HG03558 (cell line): Measurements from ENCODE around the gene RLF.

Experiments
- ATAC-seq: cut with Tn5 transposase; IDR thresholded peaks from one replicate; pipeline ENCODE4 v1.9.1; 2021; ENCODE audit warnings: moderate number of reproducible peaks; ENCODE audit not compliant: unreplicated experiment; ENCODE audit errors: extremely low read depth

Gene RLF

DNA sequence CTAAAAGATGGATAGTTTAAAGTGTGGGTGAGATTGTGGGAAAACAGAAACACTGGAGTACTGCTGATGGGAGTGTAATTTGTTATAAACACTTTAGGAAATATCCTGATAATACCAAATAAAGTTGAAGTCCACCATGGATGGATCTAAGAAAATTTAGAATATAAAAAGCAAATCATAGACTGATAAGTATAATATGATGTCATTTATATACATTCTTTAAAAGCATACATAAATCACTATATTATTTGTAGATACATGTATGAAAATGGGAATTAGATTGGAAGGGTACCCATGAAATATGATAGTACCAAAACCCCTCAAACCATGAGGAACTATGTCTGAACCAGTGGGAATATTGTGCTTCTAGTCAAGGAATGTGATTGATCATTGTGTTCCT, 104.7 kb downstream of the RLF start:
- no peak for ATAC-seq

DNA sequence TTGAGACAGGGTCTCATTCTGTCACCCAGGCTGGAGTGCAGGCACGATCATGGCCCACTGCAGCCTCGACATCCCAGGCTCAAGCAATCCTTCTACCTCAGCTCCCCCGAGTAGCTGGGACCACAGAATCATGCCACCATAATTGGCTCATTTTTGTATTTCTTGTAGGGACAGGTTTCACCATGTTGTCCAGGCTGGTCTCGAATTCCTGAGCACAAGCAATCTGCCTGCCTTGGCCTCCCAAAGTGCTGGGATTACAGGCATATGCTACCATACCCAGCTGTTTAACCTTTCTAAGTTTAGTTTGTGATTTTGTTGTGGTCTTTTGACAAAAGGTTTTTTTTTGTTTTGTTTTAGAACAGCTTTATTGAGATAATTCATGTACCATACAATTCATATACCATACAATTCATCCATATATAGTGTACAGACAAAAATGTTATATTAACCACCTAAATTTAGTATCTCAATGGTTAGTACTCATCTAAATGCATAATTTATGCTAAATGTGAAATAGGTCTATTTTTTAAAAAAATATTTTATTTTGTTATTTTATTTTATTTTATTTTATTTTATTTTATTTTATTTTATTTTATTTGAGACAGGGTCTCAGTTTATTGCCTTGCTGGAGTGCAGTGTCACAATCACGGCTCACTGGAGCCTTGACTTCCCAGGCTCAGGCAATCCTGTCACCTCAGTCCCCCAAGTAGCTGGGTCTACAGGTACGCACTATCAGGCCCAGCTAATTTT, 105.8 kb downstream of the RLF start:
- no peak for ATAC-seq

DNA sequence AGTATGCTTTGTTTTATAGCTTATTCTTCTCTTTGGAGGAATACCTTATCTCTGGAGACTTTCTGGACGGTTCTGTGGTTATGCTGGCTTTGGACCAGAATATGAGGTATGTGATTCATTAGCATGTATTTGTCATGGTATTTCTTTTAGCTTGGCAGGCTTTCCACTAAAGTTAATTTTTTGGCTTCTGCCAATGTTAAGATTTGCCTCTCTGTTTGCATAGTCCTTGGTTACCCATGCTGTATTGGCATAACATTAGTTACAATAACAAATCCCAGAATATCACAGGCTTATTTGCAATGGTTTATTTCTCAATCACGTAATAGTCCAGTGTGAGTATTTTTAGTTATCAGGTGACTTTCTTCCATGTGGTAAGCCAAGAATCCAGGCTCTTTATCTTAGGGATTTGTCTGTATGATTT, 106.6 kb downstream of the RLF start:
- no peak for ATAC-seq

DNA sequence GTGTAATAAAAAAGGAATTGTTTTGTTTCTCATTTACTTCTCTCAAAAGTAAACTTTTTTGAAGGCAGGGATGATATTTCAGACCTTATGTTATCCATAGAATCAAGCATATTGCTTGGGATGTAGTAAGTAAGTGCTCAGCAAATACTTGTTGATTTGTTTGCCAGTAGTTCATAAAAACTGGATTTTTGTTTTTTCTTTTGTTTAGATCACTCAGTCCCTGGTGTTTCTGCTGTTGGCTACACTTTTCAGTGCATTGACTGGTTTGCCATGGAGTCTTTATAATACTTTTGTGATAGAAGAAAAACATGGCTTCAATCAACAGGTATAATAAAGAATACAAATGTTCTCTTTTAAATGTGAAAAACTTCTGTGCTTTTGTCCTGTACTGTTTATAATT, 107.0 kb downstream of the RLF start:
- ATAC-seq: no peak

DNA sequence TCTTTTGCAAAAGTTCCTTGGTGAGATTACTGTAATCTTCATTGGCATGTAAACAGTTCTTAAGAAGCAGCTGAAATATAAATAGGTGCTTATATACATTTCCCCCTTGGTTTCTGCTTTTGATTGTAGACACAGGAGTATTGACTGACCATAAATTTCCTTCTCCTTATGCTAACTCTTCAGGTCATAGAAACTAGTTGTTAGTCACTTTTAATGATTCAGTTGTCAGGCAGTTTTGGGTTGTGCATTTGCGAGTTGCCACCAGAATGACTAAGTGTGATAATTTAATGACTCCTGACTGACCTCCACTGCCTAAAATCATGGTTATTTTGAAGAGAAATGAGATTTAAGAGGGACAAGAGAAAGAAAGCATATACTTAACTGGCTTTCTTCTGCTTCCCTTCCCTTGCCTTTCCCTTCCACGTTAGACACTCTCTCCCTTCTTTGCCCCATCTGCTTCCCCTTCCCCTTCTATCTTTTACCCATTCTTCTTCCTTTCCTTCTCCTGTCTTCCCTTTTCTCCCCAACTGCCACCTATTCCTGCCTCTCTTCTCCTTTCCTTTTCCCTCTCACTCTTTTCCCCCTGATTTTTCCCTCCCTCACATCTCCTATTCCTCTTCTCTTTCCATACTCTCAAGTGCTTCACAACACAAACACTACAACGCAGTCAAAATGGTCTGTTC, 109.1 kb downstream of the RLF start:
- no peak for ATAC-seq

DNA sequence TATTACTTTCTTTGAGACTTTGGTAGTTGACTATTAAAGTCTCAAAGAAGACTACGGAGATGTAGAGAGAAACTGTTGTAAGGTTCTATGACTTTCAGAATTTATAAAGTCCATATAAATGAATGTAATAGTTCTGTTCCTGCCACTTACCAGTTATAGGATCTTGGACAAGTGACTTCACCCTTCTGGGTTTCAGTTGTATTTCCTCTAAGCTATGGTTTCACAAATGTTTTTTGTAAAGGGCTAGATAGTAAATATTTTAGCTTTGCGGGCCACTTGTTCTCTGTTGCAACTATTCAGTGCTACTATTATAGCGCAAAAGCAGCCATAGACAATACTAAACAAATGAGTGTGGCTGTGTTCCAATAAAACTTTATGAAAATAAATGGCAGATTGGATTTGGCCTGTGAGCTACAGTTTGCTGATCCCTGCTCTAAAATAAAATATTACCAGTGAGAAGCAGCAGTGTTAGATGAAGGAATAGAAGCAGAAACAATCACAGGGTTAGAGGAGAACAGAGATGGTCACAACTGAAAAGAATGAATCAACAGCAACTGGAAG, 111.5 kb downstream of the RLF start:
- ATAC-seq: no peak

DNA sequence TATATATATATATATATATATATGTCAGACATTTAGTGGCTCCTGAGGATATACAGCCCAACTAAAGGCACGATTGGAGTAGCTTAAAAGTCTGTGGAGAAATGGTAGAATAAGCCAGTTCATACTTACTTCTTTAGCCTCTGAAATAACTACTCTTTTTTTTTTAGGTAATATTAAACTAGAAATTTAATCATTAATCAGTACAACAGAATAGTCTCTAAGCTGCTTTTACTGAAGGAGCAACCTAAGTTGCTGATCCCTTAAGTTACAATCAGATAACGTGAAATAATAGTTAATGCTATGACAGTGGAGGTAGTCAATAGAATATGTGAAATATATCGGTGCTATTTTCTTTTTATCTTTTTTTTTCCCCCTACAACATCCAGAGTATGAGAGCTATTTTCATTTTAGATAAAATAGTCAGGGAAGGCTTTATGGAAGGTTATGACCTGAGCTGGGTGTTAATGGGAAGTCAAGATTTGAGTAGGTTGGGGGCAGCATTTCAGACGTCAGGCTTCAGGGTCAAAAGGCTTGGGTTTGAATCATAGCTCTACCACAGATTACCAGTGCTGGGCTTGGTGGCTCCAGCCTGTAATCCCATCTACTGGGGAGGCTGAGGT, 112.5 kb downstream of the RLF start:
- no peak for ATAC-seq

DNA sequence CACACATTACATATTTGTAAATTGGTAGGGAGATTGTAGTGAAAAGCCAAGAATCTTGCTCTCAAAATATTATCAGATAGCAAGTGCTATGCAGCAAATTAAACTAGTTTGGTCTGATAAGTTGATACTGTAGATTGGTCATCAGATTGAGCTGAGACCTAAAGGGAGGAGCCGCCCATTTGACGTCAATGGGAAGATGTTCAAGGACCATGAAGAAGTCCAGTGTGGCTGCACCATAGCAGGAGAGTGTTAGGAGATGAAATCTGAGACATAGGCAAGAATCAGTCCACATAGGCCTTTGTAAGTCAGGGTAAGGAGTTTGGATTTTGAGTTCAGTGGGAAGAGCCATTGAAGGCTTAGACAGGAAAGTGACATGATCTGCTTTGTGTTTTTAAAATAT, 113.1 kb downstream of the RLF start:
- ATAC-seq: no peak

DNA sequence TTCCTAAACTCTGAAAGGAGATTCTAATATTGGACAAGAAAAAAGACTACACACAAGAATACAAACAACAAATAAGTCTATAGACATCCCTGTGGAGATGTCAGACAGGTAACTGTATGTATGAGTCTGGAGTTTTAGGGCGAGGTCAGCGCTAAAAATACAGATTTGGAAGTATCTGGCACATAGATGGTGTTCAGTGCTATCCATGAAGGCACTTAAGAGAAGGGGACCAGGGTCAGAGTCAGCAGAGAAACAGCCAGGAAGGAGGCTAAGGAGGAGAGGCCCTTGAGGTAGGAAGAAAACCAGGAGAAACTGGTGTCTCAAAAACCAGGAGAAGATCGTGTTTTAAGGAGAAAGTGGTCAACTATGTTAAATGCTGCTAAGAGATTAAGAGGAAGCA, 114.9 kb downstream of the RLF start:
- no peak for ATAC-seq

DNA sequence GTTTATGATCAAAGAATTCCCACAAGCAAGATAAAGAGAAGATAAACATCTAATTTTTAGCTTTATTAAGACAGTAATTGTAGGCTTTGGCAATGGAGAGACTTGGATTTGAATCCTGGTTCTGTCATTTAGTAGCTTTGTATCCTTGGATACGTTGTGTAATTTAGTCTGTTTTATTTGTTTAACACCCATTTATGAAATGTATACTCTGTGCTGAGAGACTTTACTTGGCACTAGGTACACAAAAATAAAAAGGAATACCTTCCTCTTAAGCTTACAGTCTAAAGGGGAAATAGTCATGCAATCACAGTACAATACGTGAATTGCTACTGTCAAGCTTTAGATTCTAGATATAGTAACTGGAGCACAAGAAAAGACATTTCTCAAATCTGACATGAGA, 120.7 kb downstream of the RLF start:
- ATAC-seq: no peak
